ENCODE results near the gene SUV39H1. TPM values are rescaled to one million over a fixed set of nuclear protein-coding genes. Genes with fewer than 3 reads are reported as not detected.

SUV39H1 gene
- total and polyA plus RNA-seq, 9 of the 15 experiments (the other 6 are each of a cell fraction or from before 2014, with no cell fraction given) = 4.7 to 34.7 (median 17.9) TPM

- TF ChIP-seq E2F8 (IDR thresholded peaks at IDR 0.05; ENCODE audit: low read depth, partially characterized antibody) = no peak
- peak; percentile 30 for TF ChIP-seq RBBP5 (IDR thresholded peaks at IDR 0.05; ENCODE audit: borderline replicate concordance, insufficient read depth, low read length, poor library complexity, severe bottlenecking)
- TF ChIP-seq ATF3 (IDR thresholded peaks at IDR 0.05) = no peak
- TF ChIP-seq ATF3 (CRISPR knock-in tag; conservative IDR thresholded peaks at IDR 0.05) = no peak; the same call in 1 of the 2 replicates
- TF ChIP-seq CUX1 (CRISPR knock-in tag; IDR thresholded peaks at IDR 0.05) = no peak
- TF ChIP-seq VEZF1 (CRISPR knock-in tag; IDR thresholded peaks at IDR 0.05) = peak; percentile 98
- TF ChIP-seq MCM7 (IDR thresholded peaks at IDR 0.05) = no peak
- TF ChIP-seq ARID1B (IDR thresholded peaks at IDR 0.05) = no peak
- TF ChIP-seq ZNF184 (CRISPR knock-in tag; IDR thresholded peaks at IDR 0.05) = no peak
- TF ChIP-seq ZNF282 (CRISPR knock-in tag; IDR thresholded peaks at IDR 0.05) = no peak
- TF ChIP-seq HMG20A (CRISPR knock-in tag; conservative IDR thresholded peaks at IDR 0.05) = no peak
- no peak for TF ChIP-seq GTF2B (IDR thresholded peaks at IDR 0.05; ENCODE audit: extremely low read depth, insufficient read length)
- TF ChIP-seq RBM34 (IDR thresholded peaks at IDR 0.05; ENCODE audit: borderline replicate concordance, insufficient read depth, low read length) = no peak
- TF ChIP-seq ESRRB (CRISPR knock-in tag; IDR thresholded peaks at IDR 0.05; ENCODE audit: borderline replicate concordance) = no peak
- no peak for TF ChIP-seq ZNF561 (CRISPR knock-in tag; conservative IDR thresholded peaks at IDR 0.05)
- no peak for TF ChIP-seq BACH1 (tag; IDR thresholded peaks at IDR 0.05)
These were observed 20.2 kb upstream of the SUV39H1 start (continued) for GRCh38 chrX:48676106-48676892.

Data from K562 (cell line).